ENCODE results near the gene OR51I1.

Gene OR51I1, protein sequence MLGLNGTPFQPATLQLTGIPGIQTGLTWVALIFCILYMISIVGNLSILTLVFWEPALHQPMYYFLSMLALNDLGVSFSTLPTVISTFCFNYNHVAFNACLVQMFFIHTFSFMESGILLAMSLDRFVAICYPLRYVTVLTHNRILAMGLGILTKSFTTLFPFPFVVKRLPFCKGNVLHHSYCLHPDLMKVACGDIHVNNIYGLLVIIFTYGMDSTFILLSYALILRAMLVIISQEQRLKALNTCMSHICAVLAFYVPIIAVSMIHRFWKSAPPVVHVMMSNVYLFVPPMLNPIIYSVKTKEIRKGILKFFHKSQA

DNA sequence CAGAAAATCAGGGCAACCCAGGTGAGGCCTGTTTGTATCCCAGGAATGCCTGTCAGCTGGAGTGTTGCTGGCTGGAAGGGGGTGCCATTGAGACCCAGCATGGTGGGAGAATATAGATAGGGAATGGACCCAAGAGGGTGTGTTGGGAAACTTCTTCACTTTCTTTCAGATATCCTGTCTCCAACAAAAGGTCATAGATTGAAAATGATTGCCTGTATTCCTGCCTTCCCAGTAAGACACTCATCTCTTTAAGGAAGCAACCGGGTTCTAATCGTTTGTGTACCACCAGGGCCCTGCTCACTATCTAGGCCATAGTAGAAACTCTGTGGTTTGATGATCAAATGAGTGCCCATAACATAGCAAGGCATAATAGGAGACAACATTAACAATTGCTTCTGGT, at the start of gene OR51I1:
TSS of gene OR51I1 (minus strand) at position 101 of the 400 bp plus-strand sequence. CDS start at position 101, 0 bp downstream.
- no peak within 1 kb of the TSS for H3K9ac ChIP-seq (ENCODE audit: low read length)
- no peak within 1 kb of the TSS for H3K4me3 ChIP-seq (ENCODE audit: low read length)
- H3K9me3 ChIP-seq (ENCODE audit: control insufficient read depth, low read length) = no peaks in the 10 kb centered on the region
- DNase-seq (ENCODE audit: low read depth) = no peak
- no peaks in the 10 kb centered on the region for H3K36me3 ChIP-seq (ENCODE audit: control insufficient read depth, insufficient read depth, low read length, severe bottlenecking)
- H3K27me3 ChIP-seq (replicated peaks; ENCODE audit: control insufficient read depth, insufficient read depth, low read length) = peaks cover 7% of the 10 kb centered on the region
- H3K4me1 ChIP-seq (ENCODE audit: control insufficient read depth, insufficient read depth, low read length) = no peaks in the 10 kb centered on the region

DNA sequence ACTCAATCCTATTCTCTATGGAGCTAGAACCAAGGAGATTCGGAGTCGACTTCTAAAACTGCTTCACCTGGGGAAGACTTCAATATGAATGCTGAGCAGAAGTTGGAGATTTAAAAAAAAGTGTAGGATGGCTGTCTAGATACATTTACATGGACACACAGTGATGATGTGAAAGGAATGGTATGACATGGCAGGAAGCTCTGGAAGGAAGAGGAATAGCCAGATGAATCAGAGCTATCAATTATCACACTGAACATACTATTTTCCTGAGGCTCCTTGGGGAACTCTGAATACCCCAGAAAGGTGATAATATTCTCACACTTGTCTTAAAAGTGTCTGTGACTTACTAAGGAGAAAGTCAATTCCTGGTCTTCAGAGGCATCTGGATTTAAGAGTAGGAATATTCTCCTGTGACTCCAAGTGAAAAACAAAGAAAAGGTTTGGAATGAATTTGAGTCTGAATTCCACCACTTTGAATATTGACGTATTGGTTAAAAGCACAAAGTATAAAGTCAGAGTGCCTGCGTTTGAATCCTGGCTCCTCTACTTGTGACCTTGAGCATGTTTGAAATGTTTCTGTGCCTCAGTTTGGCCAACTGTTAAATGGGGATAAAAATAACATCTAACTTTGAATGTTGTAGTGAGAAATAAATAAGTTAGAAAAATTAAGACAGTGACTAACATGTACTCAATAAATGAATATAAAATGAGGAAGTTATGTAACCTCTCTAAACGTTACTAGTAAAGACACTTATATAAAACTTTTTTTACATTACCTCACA, 48.5 kb upstream of the OR51I1 start:
- Histone ChIP-seq H3K9me3 (ENCODE audit: control insufficient read depth, low read length) (no peaks in the 10 kb centered on the region), H3K4me3 (ENCODE audit: low read length) (no peak overlapping the region), H3K4me1 (ENCODE audit: control insufficient read depth, insufficient read depth, low read length) (no peaks in the 10 kb centered on the region), H3K27me3 (replicated peaks; ENCODE audit: control insufficient read depth, insufficient read depth, low read length) (no peaks in the 10 kb centered on the region), H3K9ac (ENCODE audit: low read length) (no peak overlapping the region), H3K36me3 (ENCODE audit: control insufficient read depth, insufficient read depth, low read length, severe bottlenecking) (no peaks in the 10 kb centered on the region)
- DNase-seq (ENCODE audit: low read depth) = no peak

DNA sequence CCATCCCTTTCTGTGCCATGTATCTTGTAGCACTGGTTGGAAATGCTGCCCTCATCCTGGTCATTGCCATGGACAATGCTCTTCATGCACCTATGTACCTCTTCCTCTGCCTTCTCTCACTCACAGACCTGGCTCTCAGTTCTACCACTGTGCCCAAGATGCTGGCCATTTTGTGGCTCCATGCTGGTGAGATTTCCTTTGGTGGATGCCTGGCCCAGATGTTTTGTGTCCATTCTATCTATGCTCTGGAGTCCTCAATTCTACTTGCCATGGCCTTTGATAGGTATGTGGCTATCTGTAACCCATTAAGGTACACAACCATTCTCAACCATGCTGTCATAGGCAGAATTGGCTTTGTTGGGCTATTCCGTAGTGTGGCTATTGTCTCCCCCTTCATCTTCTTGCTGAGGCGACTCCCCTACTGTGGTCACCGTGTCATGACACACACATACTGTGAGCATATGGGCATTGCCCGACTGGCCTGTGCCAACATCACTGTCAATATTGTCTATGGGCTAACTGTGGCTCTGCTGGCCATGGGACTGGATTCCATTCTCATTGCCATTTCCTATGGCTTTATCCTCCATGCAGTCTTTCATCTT, 47.6 kb upstream of the OR51I1 start:
- no peak overlapping the region for H3K4me3 ChIP-seq (ENCODE audit: low read length)

DNA sequence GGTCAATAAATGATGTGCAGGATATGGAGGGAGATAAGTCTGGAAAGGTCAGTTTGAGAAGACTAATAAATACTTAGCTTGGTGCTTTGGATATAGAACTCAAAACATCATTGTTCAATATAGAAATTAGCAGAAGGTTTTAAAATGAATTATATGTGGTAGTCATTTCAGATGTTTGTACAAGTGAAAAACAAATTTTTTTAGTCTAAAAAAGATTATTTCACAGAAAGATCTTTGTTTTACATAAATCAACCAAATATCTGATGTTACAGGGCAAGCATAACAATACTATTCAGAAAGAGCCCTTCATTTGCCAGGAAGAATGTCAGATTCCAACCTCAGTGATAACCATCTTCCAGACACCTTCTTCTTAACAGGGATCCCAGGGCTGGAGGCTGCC, 47.1 kb upstream of the OR51I1 start, which contains the start of gene OR52D1:
TSS of gene OR52D1 (plus strand) at position 301 of the 400 bp plus-strand sequence. CDS start at position 323, 22 bp downstream.
- no peak within 1 kb of the TSS for H3K4me3 ChIP-seq (ENCODE audit: low read length)
- no peaks in the 10 kb centered on the region for H3K9me3 ChIP-seq (ENCODE audit: control insufficient read depth, low read length)
- no peaks in the 10 kb centered on the region for H3K27me3 ChIP-seq (replicated peaks; ENCODE audit: control insufficient read depth, insufficient read depth, low read length)
- H3K4me1 ChIP-seq (ENCODE audit: control insufficient read depth, insufficient read depth, low read length) = no peaks in the 10 kb centered on the region
- DNase-seq (ENCODE audit: low read depth) = no peak
- no peak within 1 kb of the TSS for H3K9ac ChIP-seq (ENCODE audit: low read length)
- H3K36me3 ChIP-seq (ENCODE audit: control insufficient read depth, insufficient read depth, low read length, severe bottlenecking) = no peaks in the 10 kb centered on the region

More for the DNA sequence above, 47.6 kb upstream of the OR51I1 start:
- Histone ChIP-seq H3K4me1 (ENCODE audit: control insufficient read depth, insufficient read depth, low read length) (no peaks in the 10 kb centered on the region), H3K36me3 (ENCODE audit: control insufficient read depth, insufficient read depth, low read length, severe bottlenecking) (no peaks in the 10 kb centered on the region), H3K9ac (ENCODE audit: low read length) (no peak overlapping the region), H3K27me3 (replicated peaks; ENCODE audit: control insufficient read depth, insufficient read depth, low read length) (no peaks in the 10 kb centered on the region), H3K9me3 (ENCODE audit: control insufficient read depth, low read length) (no peaks in the 10 kb centered on the region)
- no peak for DNase-seq (ENCODE audit: low read depth)

DNA sequence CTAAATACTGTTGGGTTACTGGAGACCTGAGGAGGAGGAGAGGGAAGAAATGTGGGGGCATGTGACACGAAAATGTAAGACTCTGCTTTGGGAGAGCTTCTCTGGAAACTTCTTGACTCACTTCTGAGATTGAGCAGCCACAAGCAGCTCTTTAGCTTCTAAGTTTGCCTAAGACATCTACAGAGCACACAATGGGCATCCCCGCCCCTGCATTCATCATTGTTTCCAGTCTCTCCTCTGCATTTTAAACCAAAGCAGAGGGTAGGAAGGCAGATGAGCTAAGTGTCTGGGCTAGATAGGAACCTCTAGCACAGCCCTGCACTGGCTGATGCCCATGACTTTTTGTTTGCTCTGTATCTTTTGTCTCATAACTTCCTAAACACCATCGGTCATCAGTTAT, 45.1 kb upstream of the OR51I1 start:
- DNase-seq (ENCODE audit: low read depth) = no peak

DNA sequence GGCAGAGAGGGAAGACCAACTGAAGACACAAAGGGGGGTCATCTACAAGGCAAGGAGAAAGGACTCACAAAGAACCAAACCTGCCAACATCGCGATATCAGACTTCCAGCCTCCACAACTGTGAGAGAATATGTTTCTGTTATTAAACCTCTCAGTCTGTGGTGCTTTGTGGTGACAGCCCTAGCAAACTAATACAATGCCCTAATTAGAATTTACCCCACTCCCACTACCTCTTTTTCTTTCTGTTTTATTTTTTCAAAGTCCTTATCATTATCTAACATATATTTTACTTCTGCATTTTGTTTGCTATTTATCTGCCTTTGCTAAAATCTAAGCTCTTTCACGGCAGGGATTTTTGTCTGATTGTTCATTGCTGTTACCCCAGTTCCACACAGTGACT, 44.7 kb upstream of the OR51I1 start:
- no peak for DNase-seq (ENCODE audit: low read depth)
- H3K4me1 ChIP-seq (ENCODE audit: control insufficient read depth, insufficient read depth, low read length) = no peaks in the 10 kb centered on the region
- H3K9ac ChIP-seq (ENCODE audit: low read length) = no peak overlapping the region
- no peaks in the 10 kb centered on the region for H3K27me3 ChIP-seq (replicated peaks; ENCODE audit: control insufficient read depth, insufficient read depth, low read length)
- H3K36me3 ChIP-seq (ENCODE audit: control insufficient read depth, insufficient read depth, low read length, severe bottlenecking) = no peaks in the 10 kb centered on the region
- H3K9me3 ChIP-seq (ENCODE audit: control insufficient read depth, low read length) = no peaks in the 10 kb centered on the region
- H3K4me3 ChIP-seq (ENCODE audit: low read length) = no peak overlapping the region

More for the DNA sequence above, 45.1 kb upstream of the OR51I1 start:
- Histone ChIP-seq H3K4me3 (ENCODE audit: low read length) (no peak overlapping the region), H3K36me3 (ENCODE audit: control insufficient read depth, insufficient read depth, low read length, severe bottlenecking) (no peaks in the 10 kb centered on the region), H3K9ac (ENCODE audit: low read length) (no peak overlapping the region), H3K27me3 (replicated peaks; ENCODE audit: control insufficient read depth, insufficient read depth, low read length) (no peaks in the 10 kb centered on the region), H3K4me1 (ENCODE audit: control insufficient read depth, insufficient read depth, low read length) (no peaks in the 10 kb centered on the region), H3K9me3 (ENCODE audit: control insufficient read depth, low read length) (no peaks in the 10 kb centered on the region)

DNA sequence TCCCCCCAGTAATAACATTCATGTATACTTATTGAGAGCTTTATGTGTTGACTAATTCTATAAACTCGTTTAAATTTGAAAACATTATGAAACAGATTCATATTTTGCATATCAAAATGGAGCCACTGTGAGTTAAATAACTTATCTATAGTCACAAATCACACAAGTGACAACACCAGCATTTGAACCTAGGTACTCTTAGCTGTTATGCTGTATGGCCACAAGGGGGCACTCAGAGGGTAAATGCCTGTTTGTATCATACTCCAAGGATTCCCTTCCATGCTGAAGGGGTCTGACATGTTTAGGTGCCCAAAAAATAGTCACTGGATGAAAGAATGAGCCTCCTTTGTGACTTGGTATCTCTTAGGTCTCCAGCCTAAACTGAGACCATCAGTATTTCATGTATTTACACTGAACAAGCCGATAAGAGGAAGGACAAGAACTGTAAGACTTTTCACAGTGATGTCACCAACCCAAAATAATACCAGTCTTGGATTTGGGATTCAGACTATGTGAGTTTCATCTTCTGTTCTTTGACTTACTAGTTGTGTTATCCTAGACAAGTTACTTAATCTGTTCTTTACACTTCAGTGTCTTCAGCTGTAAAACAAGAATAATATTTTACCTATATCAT, 35.0 kb upstream of the OR51I1 start:
- H3K9ac ChIP-seq (ENCODE audit: low read length) = no peak overlapping the region
- no peaks in the 10 kb centered on the region for H3K9me3 ChIP-seq (ENCODE audit: control insufficient read depth, low read length)
- H3K4me3 ChIP-seq (ENCODE audit: low read length) = no peak overlapping the region
- no peaks in the 10 kb centered on the region for H3K36me3 ChIP-seq (ENCODE audit: control insufficient read depth, insufficient read depth, low read length, severe bottlenecking)
- no peaks in the 10 kb centered on the region for H3K4me1 ChIP-seq (ENCODE audit: control insufficient read depth, insufficient read depth, low read length)
- peaks cover 8% of the 10 kb centered on the region for H3K27me3 ChIP-seq (replicated peaks; ENCODE audit: control insufficient read depth, insufficient read depth, low read length)
- peak; percentile 84 for DNase-seq (ENCODE audit: low read depth)

DNA sequence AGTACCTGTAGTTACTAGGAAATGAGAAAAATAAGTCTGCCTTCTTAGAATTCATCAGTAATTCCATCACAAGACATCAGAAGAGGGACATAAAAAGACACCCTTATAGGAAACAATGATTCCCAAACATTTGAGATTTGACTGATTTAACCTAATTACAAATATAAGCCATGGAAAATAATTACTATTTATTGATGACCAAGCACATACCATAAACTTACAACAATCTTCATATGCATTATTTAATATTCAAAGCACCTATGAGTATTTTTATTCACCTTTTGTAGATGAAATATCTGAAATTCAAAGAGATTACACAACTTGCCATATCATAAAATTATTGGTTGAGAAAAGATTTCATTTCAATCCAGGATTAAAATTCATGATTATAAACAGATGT, 32.6 kb upstream of the OR51I1 start:
- no peak overlapping the region for H3K4me3 ChIP-seq (ENCODE audit: low read length)
- no peaks in the 10 kb centered on the region for H3K4me1 ChIP-seq (ENCODE audit: control insufficient read depth, insufficient read depth, low read length)
- no peak overlapping the region for H3K9ac ChIP-seq (ENCODE audit: low read length)
- no peaks in the 10 kb centered on the region for H3K36me3 ChIP-seq (ENCODE audit: control insufficient read depth, insufficient read depth, low read length, severe bottlenecking)
- H3K9me3 ChIP-seq (ENCODE audit: control insufficient read depth, low read length) = no peaks in the 10 kb centered on the region
- peaks cover 8% of the 10 kb centered on the region for H3K27me3 ChIP-seq (replicated peaks; ENCODE audit: control insufficient read depth, insufficient read depth, low read length)
- DNase-seq (ENCODE audit: low read depth) = no peak

DNA sequence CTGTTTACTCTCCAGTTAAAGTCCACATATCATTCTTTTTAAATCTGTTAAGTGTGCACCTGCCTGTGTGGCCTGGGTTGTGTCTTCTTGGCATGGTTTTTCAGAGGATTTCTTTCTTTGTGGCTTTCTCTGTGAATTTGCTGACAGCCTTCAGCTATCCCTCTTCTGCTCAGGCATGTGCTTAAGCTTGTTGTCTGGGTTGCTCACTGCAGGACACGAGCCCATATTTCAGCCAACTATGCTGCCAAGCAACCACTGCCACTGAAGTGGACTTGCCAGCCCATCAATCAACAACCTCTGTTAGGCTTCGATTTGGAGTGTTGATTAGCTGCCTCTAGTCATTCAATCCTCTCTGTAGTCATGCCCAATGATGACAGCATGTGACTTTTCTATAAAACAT, 26.2 kb upstream of the OR51I1 start:
- Histone ChIP-seq H3K4me3 (ENCODE audit: low read length) (no peak overlapping the region), H3K9ac (ENCODE audit: low read length) (no peak overlapping the region), H3K27me3 (replicated peaks; ENCODE audit: control insufficient read depth, insufficient read depth, low read length) (peaks cover 10% of the 10 kb centered on the region), H3K9me3 (ENCODE audit: control insufficient read depth, low read length) (no peaks in the 10 kb centered on the region), H3K36me3 (ENCODE audit: control insufficient read depth, insufficient read depth, low read length, severe bottlenecking) (no peaks in the 10 kb centered on the region), H3K4me1 (ENCODE audit: control insufficient read depth, insufficient read depth, low read length) (no peaks in the 10 kb centered on the region)
- no peak for DNase-seq (ENCODE audit: low read depth)

DNA sequence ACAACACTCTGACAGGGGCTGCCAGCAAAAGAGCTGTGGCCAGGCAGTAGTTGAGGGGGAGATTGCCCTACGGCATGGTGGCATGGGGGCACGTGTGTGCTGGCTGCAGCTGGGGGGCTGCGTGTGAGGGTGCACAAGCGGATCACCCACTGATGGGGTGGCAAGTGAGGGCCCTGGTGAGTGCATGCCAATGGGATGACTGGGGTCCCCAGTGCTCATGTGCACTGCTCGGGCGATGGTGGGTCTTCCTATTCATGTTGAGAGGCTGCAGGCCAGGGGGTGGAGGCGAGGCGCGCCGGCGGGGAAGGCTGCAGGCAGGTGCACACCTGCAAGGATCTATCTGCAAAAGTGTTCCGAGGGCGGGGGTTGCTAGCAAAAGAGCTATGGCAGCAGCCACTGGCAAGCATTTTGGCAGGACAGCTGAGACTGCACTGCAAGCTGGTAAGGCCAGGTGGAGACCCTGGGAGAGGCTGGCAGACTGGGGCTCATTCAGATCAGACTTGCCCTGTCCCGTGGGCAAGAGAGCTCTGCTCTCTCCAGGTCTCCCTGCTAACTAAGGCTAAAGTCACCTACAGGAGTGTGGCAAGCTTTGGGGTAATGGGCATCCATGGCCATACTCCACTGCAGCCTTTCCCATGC, 19.8 kb upstream of the OR51I1 start:
- Histone ChIP-seq H3K4me3 (ENCODE audit: low read length) (no peak overlapping the region), H3K36me3 (ENCODE audit: control insufficient read depth, insufficient read depth, low read length, severe bottlenecking) (no peaks in the 10 kb centered on the region), H3K9ac (ENCODE audit: low read length) (no peak overlapping the region), H3K4me1 (ENCODE audit: control insufficient read depth, insufficient read depth, low read length) (peaks cover 8% of the 10 kb centered on the region), H3K9me3 (ENCODE audit: control insufficient read depth, low read length) (no peaks in the 10 kb centered on the region), H3K27me3 (replicated peaks; ENCODE audit: control insufficient read depth, insufficient read depth, low read length) (no peaks in the 10 kb centered on the region)
- DNase-seq (ENCODE audit: low read depth) = no peak

Measured in adipocyte (in vitro differentiated cells).